SK-N-SH treated with all-trans-retinoic acid at 6 μM for 48 hours (cell line): ENCODE measurements around the gene KRT6B.

Experiments
- ZFP3 ChIP-seq: fragments of 250-450 bp; sonication (Bioruptor Pico); IDR thresholded peaks from 2 replicates; pipeline ENCODE4 v1.5.0; 2020; ENCODE audit warnings: mild to moderate bottlenecking, moderate library complexity
- ZNF70 ChIP-seq: fragments of 450-650 bp; formaldehyde crosslinking; IDR thresholded peaks from 2 replicates; pipeline ENCODE4 v1.5.0; 2020; ENCODE audit warnings: mild to moderate bottlenecking, moderate library complexity

DNA sequence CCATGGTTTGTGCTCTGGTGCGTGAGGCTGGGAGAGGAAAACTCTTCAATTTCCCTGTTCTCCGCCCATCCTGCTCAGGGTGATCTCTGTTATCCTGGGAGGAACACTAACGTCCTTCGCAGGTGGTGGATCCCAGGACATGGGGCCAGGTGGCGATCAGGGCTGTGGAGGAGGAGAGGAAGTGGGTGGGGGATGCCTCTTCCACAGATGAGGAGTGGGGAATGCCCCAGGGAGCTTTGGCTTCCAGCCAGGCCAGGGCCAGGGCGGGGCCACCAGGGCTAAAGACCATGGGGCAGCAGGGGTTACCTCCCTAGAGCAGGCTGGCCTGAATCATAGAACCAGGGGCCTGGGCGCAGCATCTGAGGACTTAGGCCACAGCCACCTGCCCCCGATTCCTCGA lies 14.4 kb downstream of the KRT6B start:
- TF ChIP-seq ZNF70 (CRISPR knock-in tag) (no peak), ZFP3 (CRISPR knock-in tag) (no peak)
